ENCODE results near the gene TPMT. TPM values are rescaled to one million over a fixed set of nuclear protein-coding genes. Genes with fewer than 3 reads are reported as not detected.

The TPMT gene
- total and polyA plus RNA-seq, 2 of the 13 experiments (the other 11 are each of a cell fraction or from before 2014, with no cell fraction given) = 11.1 to 22.8 TPM

DNA sequence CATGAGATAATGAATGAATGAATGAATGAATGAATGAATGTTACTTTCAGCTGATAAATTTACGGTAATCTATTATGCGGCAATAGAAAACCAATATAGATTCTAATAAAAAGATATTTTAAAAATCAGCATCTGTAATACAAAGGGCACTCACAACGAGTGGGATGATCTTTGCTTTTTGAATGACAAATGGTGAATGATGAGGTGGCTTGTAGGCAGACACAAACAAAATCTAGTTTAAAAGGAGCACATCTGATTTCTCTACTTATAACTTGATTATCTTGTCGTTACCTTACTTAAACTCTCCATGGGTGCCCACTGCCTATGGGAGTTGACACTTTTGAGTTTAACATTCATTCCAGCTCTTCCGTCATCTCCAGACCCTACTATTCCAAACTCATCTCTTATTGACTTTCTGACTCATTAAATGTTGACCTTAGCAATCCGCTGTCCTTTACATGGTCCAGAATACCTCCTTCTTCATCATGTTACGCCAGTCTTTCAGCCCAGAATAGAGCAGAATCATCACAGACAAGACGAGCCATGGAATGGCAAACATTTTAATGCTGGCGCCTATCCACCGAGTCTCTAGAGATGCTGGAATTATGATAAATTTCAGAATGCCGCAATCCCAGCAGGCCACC, 73.7 kb downstream of the TPMT start (continued):
- TF ChIP-seq ZBTB21 (CRISPR knock-in tag; IDR thresholded peaks at IDR 0.05) (peak; percentile 67; the same call in 1 of the 2 replicates), SOX5 (CRISPR knock-in tag; IDR thresholded peaks at IDR 0.05; ENCODE audit: borderline replicate concordance) (peak; percentile 33; the same call in 1 of the 2 replicates), SNAPC2 (CRISPR knock-in tag; IDR thresholded peaks at IDR 0.05) (no peak), ZMAT5 (CRISPR knock-in tag; IDR thresholded peaks at IDR 0.05; ENCODE audit: borderline replicate concordance, low read depth) (no peak), MATR3 (CRISPR knock-in tag; IDR thresholded peaks at IDR 0.05) (no peak), MAFF (IDR thresholded peaks at IDR 0.05; ENCODE audit: low read depth, low read length) (peak; percentile 45; the same call in 1 of the 2 replicates), SIN3A (IDR thresholded peaks at IDR 0.05; ENCODE audit: borderline replicate concordance, low read depth, low read length) (no peak), CC2D1A (CRISPR knock-in tag; IDR thresholded peaks at IDR 0.05) (no peak), HNF4A (CRISPR knock-in tag; IDR thresholded peaks at IDR 0.05) (0 out of 2 replicates have a peak, but pooled peaks have one; percentile 6), ISX (CRISPR knock-in tag; conservative IDR thresholded peaks at IDR 0.05) (0 out of 2 replicates have a peak, but pooled peaks have one; percentile 36), ZNF333 (CRISPR knock-in tag; IDR thresholded peaks at IDR 0.05; ENCODE audit: borderline replicate concordance) (no peak), ZMAT3 (CRISPR knock-in tag; conservative IDR thresholded peaks at IDR 0.05) (no peak), ZNF44 (CRISPR knock-in tag; IDR thresholded peaks at IDR 0.05) (no peak), ZBED4 (CRISPR knock-in tag; IDR thresholded peaks at IDR 0.05; ENCODE audit: borderline replicate concordance) (no peak), KLF16 (CRISPR knock-in tag; IDR thresholded peaks at IDR 0.05) (peak in 1 of 2 experiments; percentile 44; a peak in 1 of 4 replicates), ZNF737 (CRISPR knock-in tag; IDR thresholded peaks at IDR 0.05; ENCODE audit: borderline replicate concordance) (no peak), HDAC1 (CRISPR knock-in tag; IDR thresholded peaks at IDR 0.05) (peak; percentile 30; the same call in 1 of the 2 replicates), HOXA7 (CRISPR knock-in tag; IDR thresholded peaks at IDR 0.05) (no peak), HNRNPH1 (optimal IDR thresholded peaks at IDR 0.05; ENCODE audit: low read depth, low read length) (no peak)
- TF ChIP-seq, protein P1, sequence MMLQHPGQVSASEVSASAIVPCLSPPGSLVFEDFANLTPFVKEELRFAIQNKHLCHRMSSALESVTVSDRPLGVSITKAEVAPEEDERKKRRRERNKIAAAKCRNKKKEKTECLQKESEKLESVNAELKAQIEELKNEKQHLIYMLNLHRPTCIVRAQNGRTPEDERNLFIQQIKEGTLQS (CRISPR knock-in tag; IDR thresholded peaks at IDR 0.05) = peak; percentile 70
- TF ChIP-seq, protein P2, sequence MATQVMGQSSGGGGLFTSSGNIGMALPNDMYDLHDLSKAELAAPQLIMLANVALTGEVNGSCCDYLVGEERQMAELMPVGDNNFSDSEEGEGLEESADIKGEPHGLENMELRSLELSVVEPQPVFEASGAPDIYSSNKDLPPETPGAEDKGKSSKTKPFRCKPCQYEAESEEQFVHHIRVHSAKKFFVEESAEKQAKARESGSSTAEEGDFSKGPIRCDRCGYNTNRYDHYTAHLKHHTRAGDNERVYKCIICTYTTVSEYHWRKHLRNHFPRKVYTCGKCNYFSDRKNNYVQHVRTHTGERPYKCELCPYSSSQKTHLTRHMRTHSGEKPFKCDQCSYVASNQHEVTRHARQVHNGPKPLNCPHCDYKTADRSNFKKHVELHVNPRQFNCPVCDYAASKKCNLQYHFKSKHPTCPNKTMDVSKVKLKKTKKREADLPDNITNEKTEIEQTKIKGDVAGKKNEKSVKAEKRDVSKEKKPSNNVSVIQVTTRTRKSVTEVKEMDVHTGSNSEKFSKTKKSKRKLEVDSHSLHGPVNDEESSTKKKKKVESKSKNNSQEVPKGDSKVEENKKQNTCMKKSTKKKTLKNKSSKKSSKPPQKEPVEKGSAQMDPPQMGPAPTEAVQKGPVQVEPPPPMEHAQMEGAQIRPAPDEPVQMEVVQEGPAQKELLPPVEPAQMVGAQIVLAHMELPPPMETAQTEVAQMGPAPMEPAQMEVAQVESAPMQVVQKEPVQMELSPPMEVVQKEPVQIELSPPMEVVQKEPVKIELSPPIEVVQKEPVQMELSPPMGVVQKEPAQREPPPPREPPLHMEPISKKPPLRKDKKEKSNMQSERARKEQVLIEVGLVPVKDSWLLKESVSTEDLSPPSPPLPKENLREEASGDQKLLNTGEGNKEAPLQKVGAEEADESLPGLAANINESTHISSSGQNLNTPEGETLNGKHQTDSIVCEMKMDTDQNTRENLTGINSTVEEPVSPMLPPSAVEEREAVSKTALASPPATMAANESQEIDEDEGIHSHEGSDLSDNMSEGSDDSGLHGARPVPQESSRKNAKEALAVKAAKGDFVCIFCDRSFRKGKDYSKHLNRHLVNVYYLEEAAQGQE (IDR thresholded peaks at IDR 0.05; ENCODE audit: borderline replicate concordance in 1 of 2, low read depth in 1 of 2, low read length in 2 of 2) = no peak

Data from HepG2 (cell line).